Prostate gland (tissue), 2 donors: ENCODE results near the gene FAM118B. TPM values are rescaled to one million over a fixed set of nuclear protein-coding genes. Genes with fewer than 3 reads are reported as not detected.

ENCODE experiments used
- DNase-seq: peaks from one replicate; pipeline ENCODE4 v3.0.0-alpha.2; 2019; ENCODE audit warnings: low spot score
- H3K27ac ChIP-seq, 2 donors: fragments of 200-600 bp; sonication (generic); 2 replicates each; pipeline ENCODE4 v1.5.1; 2017 to 2019
- H3K27me3 ChIP-seq: fragments of 200-600 bp; sonication (generic); replicated peaks from 2 replicates; pipeline ENCODE4 v1.5.1; 2019; ENCODE audit not compliant: insufficient read depth
- H3K36me3 ChIP-seq, 2 donors: fragments of 200-600 bp; sonication (generic); 1 replicate in 1 of 2; 2 replicates in 1 of 2; pipeline versions ENCODE4 v1.5.1 to v1.8.1; 2017 to 2019
- H3K4me1 ChIP-seq: fragments of 200-600 bp; sonication (generic); replicated peaks from 2 replicates; pipeline ENCODE4 v1.5.1; 2019
- H3K4me3 ChIP-seq, 2 donors: fragments of 200-600 bp; sonication (generic); 2 replicates each; pipeline ENCODE4 v1.5.1; 2017 to 2019
- H3K9me3 ChIP-seq: fragments of 200-600 bp; sonication (generic); 2 replicates; pipeline ENCODE4 v1.5.1; 2017
- POLR2A ChIP-seq: fragments of 450-650 bp; IDR thresholded peaks from one replicate; pipeline ENCODE4 v1.6.1; 2016; ENCODE audit warnings: antibody characterized with exemption, mild to moderate bottlenecking
- POLR2AphosphoS5 ChIP-seq: sonication (generic); formaldehyde crosslinking; IDR thresholded peaks from one replicate; pipeline ENCODE4 v1.6.1; 2017; ENCODE audit warnings: antibody characterized with exemption
- WGBS: methylation state at CpG from one replicate; pipeline ENCODE4 v1.1.5; 2018; 5-methylcytosine and 5-hydroxymethylcytosine counted together
- intact Hi-C: fragments of 100-400 bp; cut with DNase I; formaldehyde crosslinking; loops from one replicate; pipeline ENCODE4 v1.14.2; 2022
- total RNA-seq, 2 donors: library from RNA; depleted of rRNA; stranded (reverse); fragments of >200 nt; gene quantifications; one replicate each; pipeline ENCODE4 v1.1.0, GENCODE V29; 2016
- TF ChIP-seq, protein P1 (sequence below), 4 experiments: fragments of 200-600 bp in 2 of 4; fragments of 450-650 bp in 2 of 4; sonication (generic) in 2 of 4; IDR thresholded peaks; 1 replicate in 3 of 4; 2 replicates in 1 of 4; pipeline ENCODE4 v1.5.1; 2016 to 2019; ENCODE audit warnings: antibody characterized with exemption in 4 of 4, mild to moderate bottlenecking in 2 of 4, moderate library complexity in 2 of 4

FAM118B gene
- total RNA-seq, 2 donors from 2014 or later, result 18.9 to 21.7 TPM

DNA sequence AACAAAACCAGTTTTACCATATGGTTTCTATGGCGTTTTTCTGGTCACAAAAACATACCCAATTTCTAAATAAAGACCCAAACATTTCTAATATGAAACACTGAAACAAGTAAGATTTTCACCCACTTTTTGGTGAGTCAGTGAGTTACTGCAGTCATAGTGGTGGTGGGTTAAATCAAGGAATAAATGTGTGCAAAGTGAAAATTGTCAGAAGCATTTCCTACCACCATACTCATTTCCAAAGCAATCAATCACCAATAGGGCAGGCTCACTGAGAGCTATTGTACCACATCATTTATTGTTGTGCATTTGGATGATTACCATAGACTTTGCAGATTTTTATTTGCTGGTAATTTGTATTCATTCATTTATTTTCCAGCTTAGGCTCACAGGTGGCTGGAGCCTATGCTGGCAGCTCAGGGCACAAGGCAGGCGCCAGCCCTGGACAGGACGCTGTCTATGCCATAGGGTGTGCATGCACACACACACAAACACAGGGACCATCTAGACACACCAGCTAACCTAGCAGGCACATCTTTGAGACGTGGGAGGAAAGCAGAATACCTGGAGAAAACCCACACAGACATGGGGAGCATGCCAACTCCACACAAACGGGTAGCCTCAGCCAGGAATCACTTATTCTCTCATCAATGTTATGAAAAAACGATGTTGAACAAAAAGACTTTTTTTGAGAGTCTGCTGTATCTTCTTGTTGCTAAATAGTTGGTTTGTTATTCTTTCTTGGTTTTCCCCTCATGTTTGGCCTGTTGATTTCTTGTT, 5.1 kb downstream of the FAM118B start:
- DNase-seq, result no peak
- Histone ChIP-seq H3K27ac (no peak overlapping the region), H3K9me3 (no peaks in the 10 kb centered on the region), H3K4me3 (no peak overlapping the region), H3K27me3 (no peaks in the 10 kb centered on the region), H3K36me3 (no peaks in the 10 kb centered on the region), H3K4me1 (peaks cover 3% of the 10 kb centered on the region)
- WGBS, result 69% methylated on average over 6 of the region's 6 CpGs
- TF ChIP-seq, protein P1, sequence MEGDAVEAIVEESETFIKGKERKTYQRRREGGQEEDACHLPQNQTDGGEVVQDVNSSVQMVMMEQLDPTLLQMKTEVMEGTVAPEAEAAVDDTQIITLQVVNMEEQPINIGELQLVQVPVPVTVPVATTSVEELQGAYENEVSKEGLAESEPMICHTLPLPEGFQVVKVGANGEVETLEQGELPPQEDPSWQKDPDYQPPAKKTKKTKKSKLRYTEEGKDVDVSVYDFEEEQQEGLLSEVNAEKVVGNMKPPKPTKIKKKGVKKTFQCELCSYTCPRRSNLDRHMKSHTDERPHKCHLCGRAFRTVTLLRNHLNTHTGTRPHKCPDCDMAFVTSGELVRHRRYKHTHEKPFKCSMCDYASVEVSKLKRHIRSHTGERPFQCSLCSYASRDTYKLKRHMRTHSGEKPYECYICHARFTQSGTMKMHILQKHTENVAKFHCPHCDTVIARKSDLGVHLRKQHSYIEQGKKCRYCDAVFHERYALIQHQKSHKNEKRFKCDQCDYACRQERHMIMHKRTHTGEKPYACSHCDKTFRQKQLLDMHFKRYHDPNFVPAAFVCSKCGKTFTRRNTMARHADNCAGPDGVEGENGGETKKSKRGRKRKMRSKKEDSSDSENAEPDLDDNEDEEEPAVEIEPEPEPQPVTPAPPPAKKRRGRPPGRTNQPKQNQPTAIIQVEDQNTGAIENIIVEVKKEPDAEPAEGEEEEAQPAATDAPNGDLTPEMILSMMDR (IDR thresholded peaks at IDR 0.05), result no peak
- no peak for TF ChIP-seq POLR2AphosphoS5
- no peak for TF ChIP-seq POLR2A
- intact Hi-C loops, result no loop called here

DNA sequence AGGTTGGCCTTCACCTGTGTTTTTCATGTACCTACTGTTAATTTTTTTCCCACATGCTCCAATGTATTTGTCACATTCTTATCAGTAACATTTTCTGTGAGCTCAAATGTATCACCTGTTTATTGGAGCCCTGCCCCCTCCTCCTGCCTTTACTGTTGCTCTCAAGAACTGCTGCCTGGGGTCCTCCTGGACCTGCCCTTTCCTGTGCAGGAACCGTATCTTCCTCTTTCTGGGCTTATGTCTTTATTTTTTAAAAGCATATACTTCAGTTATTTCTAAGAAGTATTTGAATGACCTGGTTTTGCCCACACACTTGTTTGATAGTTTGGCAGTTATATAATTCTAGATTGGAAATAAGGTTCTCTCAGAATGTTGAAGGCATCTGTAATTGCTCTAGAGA, 5.9 kb downstream of the FAM118B start:
- DNase-seq, result no peak
- TF ChIP-seq, protein P1 (IDR thresholded peaks at IDR 0.05), result no peak
- TF ChIP-seq POLR2A, result no peak
- TF ChIP-seq POLR2AphosphoS5, result no peak

DNA sequence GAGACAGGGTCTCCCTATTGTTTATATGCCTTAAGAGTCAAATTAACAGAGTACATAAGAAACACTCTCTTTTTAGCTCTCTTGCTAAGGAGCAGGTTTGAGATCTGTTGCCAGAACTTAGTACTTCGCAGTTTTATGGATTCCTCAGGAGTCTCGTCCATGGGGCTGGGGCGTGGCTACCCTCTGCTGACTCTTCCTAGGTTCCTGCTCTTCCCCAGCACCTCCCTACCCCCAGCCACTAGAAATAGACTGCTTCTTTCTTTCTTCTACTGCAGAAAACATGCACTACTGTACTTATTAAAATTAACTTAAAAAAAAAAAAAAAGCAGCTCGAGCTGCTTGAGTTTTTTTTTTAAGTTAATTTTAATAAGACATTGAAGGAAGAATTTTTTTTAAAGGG, 8.0 kb downstream of the FAM118B start:
- Histone ChIP-seq H3K27ac (no peak overlapping the region), H3K4me3 (no peak overlapping the region), H3K4me1 (no peaks in the 10 kb centered on the region), H3K9me3 (no peaks in the 10 kb centered on the region), H3K36me3 (no peaks in the 10 kb centered on the region), H3K27me3 (no peaks in the 10 kb centered on the region)
- TF ChIP-seq, protein P1 (IDR thresholded peaks at IDR 0.05), result no peak
- TF ChIP-seq POLR2AphosphoS5 (no peak), POLR2A (no peak)
- intact Hi-C loops, result no loop called here
- WGBS, result 75% methylated on average over 4 of the region's 4 CpGs
- DNase-seq, result no peak

More for the DNA sequence above, 5.9 kb downstream of the FAM118B start:
- H3K27me3 ChIP-seq, result no peaks in the 10 kb centered on the region
- H3K4me1 ChIP-seq, result no peaks in the 10 kb centered on the region
- intact Hi-C loops, result no loop called here
- 81% methylated on average over 1 of the region's 1 CpG for WGBS
- no peak overlapping the region for H3K4me3 ChIP-seq
- no peaks in the 10 kb centered on the region for H3K9me3 ChIP-seq
- no peak overlapping the region for H3K27ac ChIP-seq
- no peaks in the 10 kb centered on the region for H3K36me3 ChIP-seq

GRCh38 chr11:126224647-126225294, 13.2 kb downstream of the FAM118B start:
- Histone ChIP-seq H3K36me3 (no peaks in the 10 kb centered on the region), H3K27ac (no peak overlapping the region), H3K27me3 (no peaks in the 10 kb centered on the region), H3K9me3 (no peaks in the 10 kb centered on the region), H3K4me1 (peaks cover 3% of the 10 kb centered on the region), H3K4me3 (no peak overlapping the region)
- intact Hi-C loops, result no loop called here
- 57% methylated on average over 6 of the region's 6 CpGs for WGBS
- no peak for DNase-seq
- TF ChIP-seq, protein P1 (IDR thresholded peaks at IDR 0.05), result no peak
- TF ChIP-seq POLR2A (no peak), POLR2AphosphoS5 (no peak)
